Left renal cortex interstitium (tissue), 4 donors: ENCODE data around the gene EVA1A. TPM values are rescaled to one million over a fixed set of nuclear protein-coding genes. Genes with fewer than 3 reads are reported as not detected.
A peak's percentile ranks its signal among the peaks of the same experiment; 100 is the strongest.

ENCODE experiments used
- DNase-seq, 4 donors: peaks; one replicate each; pipeline ENCODE4 v3.0.0-alpha.2; 2013; ENCODE audit warnings: low read depth in 4 of 4, low spot score in 2 of 4, missing footprints in 1 of 4
- polyA plus RNA-seq, 4 donors: library from polyadenylated mRNA; unstranded; fragments of 120-200 nt; gene quantifications; one replicate each; pipeline ENCODE4 v1.2.1, GENCODE V29; 2013; ENCODE audit not compliant: insufficient read length in 4 of 4

EVA1A gene, protein sequence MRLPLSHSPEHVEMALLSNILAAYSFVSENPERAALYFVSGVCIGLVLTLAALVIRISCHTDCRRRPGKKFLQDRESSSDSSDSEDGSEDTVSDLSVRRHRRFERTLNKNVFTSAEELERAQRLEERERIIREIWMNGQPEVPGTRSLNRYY
- 10 to 100 TPM; 12.6 to 19.8 (median 15.8) TPM for polyA plus RNA-seq

GRCh38 chr2:75560768-75561565 is at the start of gene EVA1A:
Gene EVA1A (minus strand): TSS chr2:75560939. CDS start chr2:75518140, 42,799 bp downstream.
- peak in 2 of 4 donors; percentile 61 to 65 for DNase-seq

DNA sequence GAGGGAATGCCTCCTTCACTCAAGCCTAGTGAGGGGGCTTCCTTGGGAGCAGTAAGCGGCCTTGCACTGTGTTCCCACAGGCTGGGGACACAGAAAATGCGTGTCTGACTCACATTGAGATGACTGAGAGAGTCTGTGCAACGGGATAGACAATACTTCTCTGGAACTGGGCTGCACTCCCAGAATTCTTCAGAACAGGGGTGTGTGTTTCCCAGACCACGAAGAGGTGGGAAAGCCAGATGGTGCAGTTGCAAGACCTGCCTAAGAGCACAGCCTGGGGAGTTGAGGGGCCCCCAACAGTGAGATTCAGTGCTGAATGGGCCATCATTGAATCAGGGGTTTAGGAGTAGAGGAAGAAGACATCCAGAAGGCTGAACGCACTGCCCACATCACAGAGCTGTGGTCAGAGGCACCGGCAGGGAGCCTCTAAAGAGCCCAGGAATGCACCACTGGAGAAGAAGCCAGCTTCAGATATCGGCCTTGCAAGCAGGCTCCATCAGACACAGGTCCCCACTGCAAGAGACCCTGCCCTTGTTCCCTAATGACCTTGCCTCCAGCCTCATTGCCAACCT is 49.3 kb upstream of the EVA1A start:
- no peak for DNase-seq

GRCh38 chr2:75609334-75609689 is 48.6 kb upstream of the EVA1A start:
- no peak for DNase-seq

DNA sequence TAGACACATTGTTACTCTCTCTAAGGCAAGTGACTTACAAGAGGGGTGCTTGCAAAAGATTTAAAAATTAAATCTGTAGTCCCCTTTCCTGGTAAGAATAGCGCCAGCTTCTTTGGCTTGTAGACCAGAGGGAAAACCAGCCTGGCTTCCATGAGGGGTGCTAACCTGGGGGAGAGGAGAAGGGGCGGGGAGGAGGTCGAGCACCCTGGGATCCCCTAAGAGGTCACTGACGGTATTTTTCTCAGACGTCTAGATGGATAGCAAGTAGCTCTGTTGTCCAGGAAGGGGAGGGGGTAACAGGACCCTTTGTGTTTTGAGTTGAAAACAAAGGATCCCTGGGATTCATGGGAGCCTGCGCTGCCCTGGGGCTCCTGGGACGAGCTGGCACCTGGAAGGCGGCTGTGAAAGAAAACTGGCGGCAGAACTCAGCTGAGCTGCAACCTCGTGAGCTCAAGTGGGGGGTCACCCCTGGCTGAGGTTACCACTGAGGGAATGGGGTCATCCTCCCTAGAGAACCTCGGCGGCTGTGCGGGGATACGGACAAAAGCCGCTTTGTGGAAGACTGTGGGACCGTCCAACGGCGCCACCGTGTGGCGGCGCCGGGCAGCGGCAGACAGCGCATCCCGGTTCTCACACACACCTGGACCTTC is 48.1 kb upstream of the EVA1A start:
- peak in 1 of 4 donors; percentile 66 for DNase-seq

DNA sequence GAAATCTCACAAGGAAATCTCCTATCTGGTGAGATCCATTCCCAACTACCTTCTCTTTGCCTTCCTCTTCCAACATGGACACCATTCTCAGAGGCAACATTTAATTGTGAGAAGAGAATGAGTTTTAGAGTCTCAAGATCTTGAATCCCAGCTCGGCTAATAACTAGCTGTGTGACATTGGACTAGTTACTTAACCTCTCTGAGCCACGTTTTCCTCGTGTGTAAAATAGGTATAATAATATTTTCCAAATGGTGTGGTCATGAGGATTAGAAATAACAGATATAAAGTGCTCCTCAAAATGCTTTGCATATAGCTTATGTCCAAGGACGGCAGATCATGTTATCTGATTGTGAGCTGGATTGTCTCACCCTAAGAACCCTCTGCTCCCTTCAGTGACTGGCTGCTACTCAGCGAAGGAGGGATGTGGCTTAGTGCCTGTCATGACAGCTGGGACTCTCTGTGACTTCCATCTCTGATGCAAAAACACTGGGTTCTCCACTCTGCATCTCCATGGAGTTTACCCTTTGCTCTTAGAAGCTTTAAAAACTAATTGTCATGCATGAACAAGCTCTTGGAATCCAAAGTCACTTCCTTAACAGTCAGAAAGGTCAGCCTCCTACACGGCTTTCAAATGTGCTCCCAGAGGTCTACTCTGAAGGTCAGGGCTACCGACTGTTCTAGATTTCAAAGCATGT is 47.4 kb upstream of the EVA1A start:
- DNase-seq: peak in 2 of 4 donors; percentile 66 to 78

DNA sequence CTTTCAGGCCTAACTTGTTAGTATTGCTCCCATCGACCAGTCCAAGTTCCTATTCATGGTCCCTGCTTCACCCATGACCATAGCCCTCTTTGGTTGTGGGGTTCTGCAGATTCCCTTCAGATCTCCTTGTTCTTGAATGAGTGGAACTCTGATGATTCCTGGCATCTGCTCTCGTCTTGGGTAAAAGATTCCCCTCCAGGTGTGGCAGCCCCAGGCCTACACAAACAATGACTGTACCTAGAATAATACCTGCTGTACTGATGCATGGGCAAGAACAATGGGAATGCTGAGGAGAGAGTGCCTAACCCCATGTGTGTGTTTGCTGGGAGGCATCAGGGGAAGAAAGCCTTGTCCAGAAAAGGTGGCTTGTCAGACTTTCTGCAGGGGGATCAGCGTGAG is 46.7 kb upstream of the EVA1A start:
- DNase-seq: no peak

DNA sequence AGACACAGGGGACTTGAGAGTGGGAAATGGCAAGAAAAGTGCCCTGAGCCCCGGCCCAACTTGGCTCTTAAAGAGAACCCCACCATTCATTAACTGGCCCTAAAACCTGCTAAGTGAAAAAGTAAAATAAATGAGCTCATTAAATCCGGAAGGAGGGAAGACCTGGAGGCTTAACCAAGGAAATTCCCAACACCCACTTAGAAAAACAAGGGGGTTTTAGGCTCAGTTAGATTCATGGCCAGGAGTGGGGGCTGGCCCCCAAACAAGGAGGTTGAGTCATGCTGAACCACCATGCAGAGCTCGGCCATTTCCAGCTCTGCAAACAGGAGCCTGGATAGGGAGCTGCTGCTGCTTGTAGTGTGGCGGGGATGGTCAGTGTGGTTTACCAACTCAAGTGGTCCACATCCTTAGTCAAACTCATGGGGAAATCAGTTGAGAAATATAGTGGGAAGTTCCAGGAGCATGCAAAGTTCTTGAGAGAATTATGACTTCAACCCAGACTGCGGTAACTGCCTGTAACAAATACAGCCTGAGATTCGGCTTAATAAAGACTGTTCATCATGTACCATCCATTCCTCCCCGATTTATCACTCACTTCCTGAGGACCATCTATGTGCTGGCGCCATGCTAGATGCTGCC is 46.1 kb upstream of the EVA1A start:
- no peak for DNase-seq

- DNase-seq: no peak
Measured at GRCh38 chr2:75605770-75606529, 45.2 kb upstream of the EVA1A start.

GRCh38 chr2:75604484-75604883 is 43.7 kb upstream of the EVA1A start:
- no peak for DNase-seq

DNA sequence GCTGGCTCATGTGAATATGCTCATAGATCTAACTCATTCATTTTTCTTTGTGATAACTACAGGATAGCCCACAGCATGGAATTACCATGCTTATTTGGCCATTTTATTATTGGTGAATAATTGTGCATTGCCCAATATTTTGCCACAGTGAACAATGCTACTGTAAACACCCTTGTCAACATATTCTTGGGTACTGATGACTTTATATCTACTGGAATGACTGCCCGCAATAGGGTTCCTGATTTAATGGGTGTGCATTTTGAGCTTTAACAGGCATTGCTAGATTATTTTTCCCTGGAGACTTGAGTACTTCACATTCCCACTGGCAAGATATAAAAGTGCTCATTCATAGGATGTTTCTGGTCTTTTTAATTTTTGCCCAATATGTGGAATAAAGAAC is 42.7 kb upstream of the EVA1A start:
- no peak for DNase-seq

DNA sequence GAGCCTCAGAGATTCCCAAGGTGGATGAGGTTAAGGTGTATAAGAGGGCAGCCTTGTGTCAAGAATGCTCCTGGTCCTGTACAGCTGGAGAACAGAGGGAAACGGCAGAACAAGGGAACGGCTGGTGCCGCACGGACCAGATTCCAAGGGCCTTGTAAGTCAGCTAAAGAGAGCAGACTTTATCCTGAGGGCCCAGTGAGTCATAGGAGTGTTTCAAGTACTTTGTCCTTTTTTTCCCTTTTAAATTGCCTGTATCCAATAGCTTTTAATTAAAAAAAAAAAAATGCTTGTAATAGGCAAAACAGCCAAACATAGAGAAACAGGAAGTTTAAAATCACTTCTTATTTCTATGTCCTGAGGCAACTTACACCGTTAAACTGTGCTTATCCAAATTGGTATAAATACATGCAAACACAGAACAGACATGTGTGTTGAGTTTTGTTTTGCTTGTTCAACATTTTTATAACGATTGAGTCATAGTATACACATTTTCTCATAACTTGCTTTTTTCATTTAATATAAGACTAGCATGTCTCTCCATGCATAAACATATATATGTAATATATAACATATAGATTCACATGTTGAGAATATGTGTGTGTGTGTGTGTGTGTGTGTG is 42.1 kb upstream of the EVA1A start:
- DNase-seq: no peak

GRCh38 chr2:75600461-75601011 is 39.8 kb upstream of the EVA1A start:
- DNase-seq: no peak

DNA sequence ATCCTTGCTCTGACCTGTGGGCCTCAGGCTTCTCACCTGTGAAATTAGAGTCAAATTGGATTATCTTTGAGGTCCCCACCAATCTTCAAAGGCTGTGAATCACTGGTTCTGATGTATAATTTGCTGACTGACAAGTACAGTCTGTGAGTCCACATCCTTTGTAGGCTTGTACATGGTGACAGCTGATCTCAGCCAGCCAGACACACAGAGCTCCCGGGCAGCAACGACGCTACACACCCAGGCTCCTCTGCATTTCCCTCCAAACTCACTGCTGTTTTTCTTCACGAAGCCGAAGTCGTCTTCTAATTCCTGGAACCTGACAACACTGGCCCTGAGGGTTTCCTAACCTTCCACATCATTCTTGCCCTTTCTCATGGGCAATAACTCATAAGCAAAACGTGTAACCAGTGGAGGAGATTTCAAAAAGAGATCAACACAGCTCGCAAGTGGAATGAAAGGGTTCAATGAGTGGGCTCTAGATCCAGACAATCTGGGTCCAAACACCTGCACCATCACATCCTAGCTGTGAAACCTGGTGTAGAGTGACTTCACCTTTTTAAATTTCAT is 37.9 kb upstream of the EVA1A start:
- DNase-seq: no peak

DNA sequence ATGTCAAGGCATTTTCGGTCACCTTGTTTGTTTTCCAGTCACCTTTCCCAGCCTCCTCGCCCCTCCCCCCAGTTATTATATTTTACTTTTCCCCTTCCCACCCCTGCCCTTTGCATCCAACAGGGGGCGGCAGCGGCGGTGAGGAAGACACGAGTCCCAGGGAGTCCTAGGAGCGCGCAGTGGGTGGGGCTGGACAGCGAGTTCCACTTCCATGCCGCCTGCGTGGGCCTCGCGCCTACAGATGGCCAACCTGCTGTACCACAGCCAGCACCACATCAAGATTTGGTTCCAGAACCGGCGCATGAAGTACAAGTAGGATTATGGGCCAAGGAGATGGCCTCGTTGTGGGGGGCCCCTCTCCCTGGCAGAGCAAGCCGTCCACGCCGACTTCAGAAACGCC is 37.2 kb upstream of the EVA1A start:
- no peak for DNase-seq

GRCh38 chr2:75596784-75597183 is 36.0 kb upstream of the EVA1A start:
- DNase-seq: no peak

DNA sequence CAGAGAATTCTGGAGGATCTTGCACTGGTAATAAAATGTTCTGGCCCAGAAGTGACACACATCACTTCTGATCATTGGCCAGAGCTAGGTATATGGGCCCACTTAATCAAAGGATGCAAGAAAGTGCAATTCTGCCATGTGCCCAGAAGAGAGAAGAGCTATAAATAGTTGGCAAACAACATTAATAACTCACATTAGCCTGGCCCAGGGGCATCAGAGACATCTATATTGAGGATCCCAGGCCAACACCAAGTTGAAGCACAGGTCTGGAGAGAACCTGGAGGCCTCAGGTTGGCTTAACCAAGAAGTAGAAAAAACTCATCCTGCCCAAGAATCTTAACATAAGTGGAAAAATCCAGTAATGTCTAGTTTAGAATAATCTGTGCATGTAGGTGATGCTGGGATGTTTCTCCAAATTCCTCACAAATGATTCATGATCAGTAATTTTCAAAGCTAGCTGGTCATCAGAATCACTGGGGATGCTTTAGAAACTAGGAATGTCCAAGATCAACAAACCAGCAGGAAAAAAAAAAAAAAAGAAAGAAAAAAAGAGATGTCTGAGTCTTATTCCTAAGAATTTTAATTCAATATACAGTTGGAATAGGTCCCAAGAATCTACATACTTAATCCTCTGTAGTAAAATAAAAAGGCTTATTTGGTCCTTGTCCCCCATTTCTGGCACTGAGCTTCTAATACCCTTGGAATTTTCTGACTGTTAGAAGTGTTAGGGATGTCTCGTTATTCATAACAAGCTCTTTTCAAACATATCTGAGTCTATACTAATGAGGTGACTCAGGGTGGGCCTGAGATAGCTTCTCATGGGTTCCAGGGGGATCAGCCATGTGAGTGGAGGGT is 35.0 kb upstream of the EVA1A start:
- DNase-seq: no peak

- no peak for DNase-seq
Measured at GRCh38 chr2:75594596-75594995, 33.9 kb upstream of the EVA1A start.

GRCh38 chr2:75592888-75593287 is 32.1 kb upstream of the EVA1A start:
- no peak for DNase-seq
